PC-9 (cell line): ENCODE data around the gene CMSS1.

Experiments
- CTCF ChIP-seq: fragments of 200-600 bp; sonication (generic); conservative IDR thresholded peaks from 2 replicates; pipeline ENCODE4 v1.6.1; 2017; ENCODE audit warnings: mixed run types, antibody characterized with exemption, mild to moderate bottlenecking, moderate library complexity
- EZH2 ChIP-seq: fragments of 200-600 bp; sonication (generic); IDR thresholded peaks from 2 replicates; pipeline ENCODE4 v1.8.0; 2017; ENCODE audit warnings: antibody characterized with exemption, low read depth

GRCh38 chr3:100184948-100185570, 367.4 kb downstream of the CMSS1 start:
- TF ChIP-seq CTCF = no peak
- no peak for TF ChIP-seq EZH2
